ENCODE measurements around the gene PACRG.

PACRG gene

DNA sequence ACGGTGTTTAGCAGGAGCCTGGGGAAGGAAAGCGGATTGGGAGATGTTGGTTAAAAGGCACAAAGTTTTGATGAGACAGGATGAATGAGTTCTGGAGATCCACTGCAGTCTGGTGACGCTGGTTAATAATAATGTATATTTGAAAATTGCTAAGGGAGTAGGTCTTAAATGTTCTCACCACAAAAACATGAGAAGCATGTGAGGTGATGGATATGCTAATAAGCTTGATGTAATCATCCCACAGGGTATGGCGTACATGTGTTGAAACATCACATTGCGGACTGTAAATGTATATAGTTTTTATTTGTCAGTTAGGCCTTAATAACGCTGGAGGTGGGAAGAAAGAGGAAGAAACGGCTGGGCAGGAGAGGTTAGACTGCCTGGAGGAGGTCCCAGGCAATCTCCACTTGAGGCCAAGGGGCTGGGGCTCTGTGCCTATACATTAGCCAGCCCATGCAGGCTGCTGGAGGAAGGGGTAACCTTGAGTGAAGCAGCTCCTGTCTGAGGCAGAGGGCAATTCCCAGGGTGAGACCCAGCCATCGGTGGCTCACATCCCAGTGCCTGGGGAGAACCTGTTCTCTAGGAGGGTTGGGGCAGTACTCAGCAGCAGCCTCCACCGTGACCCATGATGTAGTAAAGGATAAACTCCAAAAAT, 498.5 kb downstream of the PACRG start:
- DNase-seq, result no peak

GRCh38 chr6:163226836-163227485, 499.2 kb downstream of the PACRG start:
- no peak for DNase-seq

DNA sequence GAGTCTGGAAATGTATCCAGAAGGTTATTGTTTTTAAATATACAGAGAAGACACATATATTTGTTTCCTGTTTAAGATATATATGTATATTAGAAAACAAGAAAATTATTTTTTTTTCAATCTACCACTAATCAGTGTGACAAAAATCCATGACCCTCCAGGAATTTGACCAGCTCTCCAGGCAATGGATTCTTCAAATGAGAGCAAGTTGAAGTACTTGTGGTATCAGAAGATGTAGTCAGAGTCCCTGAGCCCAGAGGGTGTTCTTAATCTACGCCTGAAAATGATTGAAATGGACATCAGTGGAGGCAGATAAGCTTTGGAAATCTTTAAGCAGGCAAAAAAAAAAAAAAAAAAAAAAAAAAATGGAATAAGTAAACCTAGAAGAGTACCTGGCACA, 500.3 kb downstream of the PACRG start:
- no peak for DNase-seq

DNA sequence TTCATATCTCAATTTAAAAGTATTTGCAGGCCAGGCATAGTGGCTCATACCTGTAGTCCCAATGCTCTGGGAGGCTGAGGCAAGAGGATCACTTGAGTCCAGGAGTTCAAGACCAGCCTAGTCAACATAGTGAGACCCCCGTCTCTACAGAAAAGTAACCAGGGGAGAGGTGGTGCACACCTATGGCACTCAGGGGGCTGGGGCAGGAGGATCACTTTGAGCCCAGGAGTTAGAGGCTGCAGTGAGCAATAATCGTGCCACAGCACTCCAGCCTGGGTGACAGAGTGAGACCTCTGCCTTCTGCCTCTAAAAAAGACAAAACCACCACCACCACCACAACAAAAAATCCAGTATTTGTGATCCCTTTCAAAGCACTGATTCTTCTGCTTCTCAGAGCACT, 501.3 kb downstream of the PACRG start:
- no peak for DNase-seq

DNA sequence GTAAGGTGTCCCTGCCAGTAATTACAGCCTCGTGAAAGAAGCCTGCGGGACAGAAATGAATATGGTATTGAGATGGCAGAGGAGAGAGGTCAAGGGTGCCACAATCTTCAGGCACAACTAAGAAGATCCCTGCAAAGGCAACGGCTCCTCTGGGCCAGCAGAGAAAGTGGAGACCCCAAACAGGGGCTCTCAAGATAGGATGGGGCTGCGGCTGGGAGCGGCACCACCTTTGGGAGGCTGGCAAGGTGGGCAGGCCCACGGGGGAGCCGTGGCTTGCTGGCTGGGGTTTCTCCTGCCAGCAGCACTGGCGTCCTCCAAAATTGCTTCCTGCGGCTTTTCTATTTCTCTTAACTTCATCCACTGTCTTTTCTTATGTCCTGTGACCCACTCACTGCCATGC, 503.1 kb downstream of the PACRG start:
- no peak for DNase-seq

- no peak for DNase-seq
Measured at GRCh38 chr6:163231356-163232014, 503.7 kb downstream of the PACRG start.

GRCh38 chr6:163232015-163232523, 504.3 kb downstream of the PACRG start:
- no peak for DNase-seq

DNA sequence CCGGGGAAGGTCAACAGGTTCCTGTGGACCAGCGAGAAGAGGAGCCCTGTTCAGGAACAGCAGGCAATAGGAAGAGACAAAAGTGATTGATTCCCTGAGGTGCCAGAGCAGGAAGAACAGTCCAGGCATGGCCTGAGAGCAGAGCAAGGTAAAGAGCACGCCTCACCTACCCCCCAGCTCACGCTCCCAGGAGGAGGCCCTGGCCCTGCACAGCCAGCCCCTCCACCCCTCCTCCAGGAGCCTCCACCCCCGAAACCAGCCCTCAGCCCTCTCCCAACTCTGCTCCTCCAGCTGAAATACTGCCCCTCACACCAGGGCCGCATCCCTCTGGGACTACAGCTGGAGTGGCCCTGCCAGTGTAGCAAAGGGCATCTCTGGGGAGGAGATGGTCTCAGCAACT, 504.9 kb downstream of the PACRG start:
- DNase-seq, result no peak

- DNase-seq, result no peak
Measured at GRCh38 chr6:163237110-163237509, 509.3 kb downstream of the PACRG start.

GRCh38 chr6:163239572-163240340, 512.0 kb downstream of the PACRG start:
- DNase-seq, result no peak

- no peak for DNase-seq
Measured at GRCh38 chr6:163240556-163240955, 512.8 kb downstream of the PACRG start.

GRCh38 chr6:163241683-163242082, 513.9 kb downstream of the PACRG start:
- no peak for DNase-seq

GRCh38 chr6:163243083-163243482, 515.3 kb downstream of the PACRG start:
- DNase-seq, result no peak

DNA sequence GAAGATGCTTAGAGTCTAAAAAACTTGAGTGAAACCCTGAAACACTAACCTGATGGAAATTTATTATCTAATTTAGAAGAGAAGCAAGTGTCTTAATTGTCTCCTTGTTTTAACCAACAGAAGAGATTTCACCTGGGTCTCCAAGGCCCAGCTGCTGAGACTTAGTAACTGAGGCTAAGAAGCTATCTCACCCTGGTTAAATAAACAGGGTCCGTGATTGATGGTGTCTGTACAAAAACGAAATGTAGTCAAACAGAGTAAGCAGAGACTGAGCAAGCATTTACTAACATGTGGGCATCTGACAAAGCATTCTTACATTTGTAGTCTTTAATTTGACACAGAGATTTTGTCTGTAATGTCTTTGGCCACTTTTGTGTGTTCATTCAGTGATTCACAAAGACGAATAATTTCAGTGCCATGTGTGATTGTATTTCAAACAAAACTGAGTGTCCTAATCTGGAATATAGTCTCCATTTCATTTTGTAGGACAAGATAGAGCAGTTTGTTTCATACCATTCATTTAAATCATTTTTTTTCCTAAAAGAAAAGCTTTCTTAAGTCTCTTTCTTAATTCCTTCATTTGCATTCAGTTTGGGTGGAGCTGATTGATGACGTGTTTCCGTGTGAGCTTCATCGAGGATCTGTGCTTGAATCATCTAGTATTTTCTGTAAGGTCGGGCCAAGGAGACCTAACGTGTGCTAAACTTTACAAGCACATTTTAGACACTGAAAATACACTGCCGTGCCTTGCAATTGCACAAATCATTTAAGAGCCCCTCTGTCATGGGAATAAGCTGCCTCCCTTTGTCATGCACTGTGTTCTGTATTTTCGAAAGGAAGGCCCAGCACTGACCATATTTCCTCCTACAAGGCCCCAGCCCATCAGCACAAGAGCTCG, 516.2 kb downstream of the PACRG start:
- DNase-seq, result no peak

GRCh38 chr6:163248051-163248450, 520.3 kb downstream of the PACRG start:
- no peak for DNase-seq

DNA sequence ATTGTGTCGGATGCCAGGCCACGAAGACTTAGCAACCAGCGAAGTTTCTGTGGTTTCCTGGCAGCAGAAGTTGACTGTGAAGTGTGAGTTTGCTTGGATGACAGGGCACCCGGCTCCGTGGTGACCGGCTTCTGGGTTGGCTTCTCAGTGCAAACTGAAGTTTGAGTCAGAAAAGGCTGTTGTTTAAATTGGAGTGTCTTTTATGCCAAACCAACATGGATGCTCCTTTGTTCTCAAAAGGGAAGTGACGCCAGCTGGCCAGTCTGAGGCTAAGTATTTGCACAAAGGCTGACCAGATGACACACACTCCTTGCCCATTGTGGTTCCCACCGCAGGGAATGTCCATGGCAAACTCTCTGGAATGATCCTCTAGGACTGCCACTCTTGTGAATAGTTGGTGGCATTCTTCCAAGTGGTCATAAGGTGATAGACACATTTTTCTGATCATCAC, 521.9 kb downstream of the PACRG start:
- no peak for DNase-seq

GRCh38 chr6:163250116-163250515, 522.3 kb downstream of the PACRG start:
- no peak for DNase-seq

DNA sequence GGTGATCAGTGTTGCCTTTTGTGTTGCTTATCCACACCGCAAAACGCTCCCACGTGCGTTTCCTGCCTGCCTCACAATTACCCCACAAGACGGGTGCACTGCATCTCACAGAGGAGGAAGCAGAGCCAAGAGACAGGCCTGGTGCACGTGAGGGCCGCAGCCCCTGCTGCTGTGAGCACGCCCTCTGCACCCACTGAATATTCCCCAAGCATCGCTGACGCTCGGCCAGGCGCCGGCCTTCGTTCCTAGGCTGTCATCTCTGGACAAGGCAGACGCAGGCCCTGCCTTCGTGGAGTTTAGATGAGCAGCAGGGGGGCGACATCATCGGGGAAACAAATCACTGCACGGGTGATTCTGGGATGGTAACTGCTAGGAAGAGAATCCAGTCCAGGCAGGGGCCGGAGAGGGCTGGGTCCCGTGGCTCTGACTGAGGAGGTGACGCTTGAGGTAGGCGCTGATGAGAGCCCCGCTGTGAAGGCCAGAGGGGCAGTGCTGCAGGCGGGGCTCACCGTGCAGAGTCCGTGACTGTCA, 524.4 kb downstream of the PACRG start:
- DNase-seq, result no peak

GRCh38 chr6:163253556-163254213, 525.9 kb downstream of the PACRG start:
- DNase-seq, result no peak

GRCh38 chr6:163254341-163254835, 526.6 kb downstream of the PACRG start:
- DNase-seq, result no peak

DNA sequence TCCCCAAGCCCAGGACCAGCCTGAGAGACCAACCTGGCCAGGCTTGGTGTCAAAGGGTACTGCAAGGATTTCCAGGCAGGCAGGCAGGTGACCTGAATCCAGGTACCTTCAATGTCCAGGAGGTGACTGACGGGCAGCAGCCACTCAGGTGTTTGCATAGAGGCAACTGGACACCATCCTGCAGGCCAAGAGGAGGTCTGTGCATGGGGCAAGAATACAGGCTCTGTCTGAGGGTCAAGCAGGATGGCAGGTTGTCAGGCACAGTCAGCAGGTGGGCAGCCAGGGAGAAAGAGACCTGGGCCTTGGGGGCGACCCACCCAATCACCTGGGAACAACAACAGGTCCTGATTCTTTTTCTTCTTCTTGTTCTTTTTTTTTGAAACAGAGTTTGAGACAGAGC, 527.5 kb downstream of the PACRG start:
- DNase-seq, result no peak

Data from activated CD4-positive, alpha-beta T cell treated with anti-CD3 and anti-CD28 coated beads, Interleukin-2, amount 50 U/mL, for 16 hours (primary cell).